PFSK-1 (cell line): ENCODE data around the gene DMTF1.

Experiments used
- FOXP2 ChIP-seq: optimal IDR thresholded peaks from 2 replicates; pipeline ENCODE3; 2011; ENCODE audit warnings: borderline replicate concordance, control low read depth, inconsistent platforms; ENCODE audit not compliant: insufficient read depth; ENCODE audit errors: extremely low read length, extremely low read depth
- POLR2AphosphoS5 ChIP-seq: IDR thresholded peaks from 2 replicates; pipeline ENCODE4 v1.6.1; 2012; ENCODE audit warnings: low read depth, mild to moderate bottlenecking, control low read depth, low read length, moderate library complexity
- SIN3A ChIP-seq: IDR thresholded peaks from 2 replicates; pipeline ENCODE4 v1.6.1; 2012; ENCODE audit warnings: mild to moderate bottlenecking, low read length, moderate library complexity, borderline replicate concordance; ENCODE audit not compliant: insufficient read depth
- TAF1 ChIP-seq: IDR thresholded peaks from 2 replicates; pipeline ENCODE4 v1.6.1; 2012; ENCODE audit warnings: low read length, control low read depth, borderline replicate concordance; ENCODE audit not compliant: insufficient read depth
- TF ChIP-seq, protein P1 (sequence below), 2 experiments: IDR thresholded peaks; 2 replicates each; pipeline versions ENCODE4 v1.6.1 to v1.8.0; 2011 to 2012; ENCODE audit warnings: low read depth in 2 of 2, low read length in 2 of 2, control low read depth in 1 of 2, inconsistent platforms in 1 of 2, mild to moderate bottlenecking in 1 of 2, moderate library complexity in 1 of 2; ENCODE audit not compliant: insufficient read depth in 1 of 2

The DMTF1 gene

DNA sequence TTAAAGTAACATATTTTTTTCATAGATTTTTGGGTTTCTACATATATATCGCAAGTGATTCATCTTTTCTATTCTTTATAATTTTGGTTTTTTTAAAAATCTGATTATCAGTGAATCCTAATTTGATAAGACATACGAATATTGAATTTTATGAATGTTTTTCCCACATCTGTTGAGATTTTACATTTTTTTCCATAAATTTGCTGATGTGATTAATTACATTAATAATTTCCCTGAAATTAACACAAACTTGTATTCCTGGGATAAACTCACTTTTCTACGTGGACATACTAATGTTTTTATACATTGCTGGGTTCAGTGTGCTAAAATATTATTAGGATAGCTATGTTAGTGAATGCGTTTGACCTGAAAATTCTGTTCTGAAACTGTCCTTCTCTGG, 26.1 kb downstream of the DMTF1 start:
- TF ChIP-seq TAF1 (no peak), POLR2AphosphoS5 (no peak), FOXP2 (no peak), SIN3A (no peak)
- TF ChIP-seq, protein P1, sequence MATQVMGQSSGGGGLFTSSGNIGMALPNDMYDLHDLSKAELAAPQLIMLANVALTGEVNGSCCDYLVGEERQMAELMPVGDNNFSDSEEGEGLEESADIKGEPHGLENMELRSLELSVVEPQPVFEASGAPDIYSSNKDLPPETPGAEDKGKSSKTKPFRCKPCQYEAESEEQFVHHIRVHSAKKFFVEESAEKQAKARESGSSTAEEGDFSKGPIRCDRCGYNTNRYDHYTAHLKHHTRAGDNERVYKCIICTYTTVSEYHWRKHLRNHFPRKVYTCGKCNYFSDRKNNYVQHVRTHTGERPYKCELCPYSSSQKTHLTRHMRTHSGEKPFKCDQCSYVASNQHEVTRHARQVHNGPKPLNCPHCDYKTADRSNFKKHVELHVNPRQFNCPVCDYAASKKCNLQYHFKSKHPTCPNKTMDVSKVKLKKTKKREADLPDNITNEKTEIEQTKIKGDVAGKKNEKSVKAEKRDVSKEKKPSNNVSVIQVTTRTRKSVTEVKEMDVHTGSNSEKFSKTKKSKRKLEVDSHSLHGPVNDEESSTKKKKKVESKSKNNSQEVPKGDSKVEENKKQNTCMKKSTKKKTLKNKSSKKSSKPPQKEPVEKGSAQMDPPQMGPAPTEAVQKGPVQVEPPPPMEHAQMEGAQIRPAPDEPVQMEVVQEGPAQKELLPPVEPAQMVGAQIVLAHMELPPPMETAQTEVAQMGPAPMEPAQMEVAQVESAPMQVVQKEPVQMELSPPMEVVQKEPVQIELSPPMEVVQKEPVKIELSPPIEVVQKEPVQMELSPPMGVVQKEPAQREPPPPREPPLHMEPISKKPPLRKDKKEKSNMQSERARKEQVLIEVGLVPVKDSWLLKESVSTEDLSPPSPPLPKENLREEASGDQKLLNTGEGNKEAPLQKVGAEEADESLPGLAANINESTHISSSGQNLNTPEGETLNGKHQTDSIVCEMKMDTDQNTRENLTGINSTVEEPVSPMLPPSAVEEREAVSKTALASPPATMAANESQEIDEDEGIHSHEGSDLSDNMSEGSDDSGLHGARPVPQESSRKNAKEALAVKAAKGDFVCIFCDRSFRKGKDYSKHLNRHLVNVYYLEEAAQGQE (IDR thresholded peaks at IDR 0.05; ENCODE audit: insufficient read depth in 1 of 2, low read depth in 2 of 2, low read length in 2 of 2), result no peak

DNA sequence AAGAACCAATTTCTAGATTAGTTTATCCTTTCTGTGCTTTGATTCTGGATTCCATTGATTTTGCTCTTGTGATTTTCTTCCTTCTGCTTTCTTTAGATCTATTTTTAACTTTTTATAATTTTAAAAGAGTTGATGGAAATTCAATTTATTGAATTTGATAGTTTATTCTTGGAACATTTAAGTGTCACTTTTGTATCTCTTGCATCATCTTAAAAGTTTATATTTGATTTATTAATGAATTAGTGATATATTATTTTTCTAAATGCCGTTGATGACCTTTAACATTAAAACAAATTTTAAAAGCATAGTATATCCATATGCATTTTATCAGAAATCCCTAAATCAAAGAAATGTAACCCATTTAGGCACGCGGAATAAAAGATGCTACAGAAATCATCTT, 26.9 kb downstream of the DMTF1 start:
- no peak for TF ChIP-seq POLR2AphosphoS5
- TF ChIP-seq TAF1, result no peak
- no peak for TF ChIP-seq SIN3A
- TF ChIP-seq, protein P1 (IDR thresholded peaks at IDR 0.05; ENCODE audit: insufficient read depth in 1 of 2, low read depth in 2 of 2, low read length in 2 of 2), result no peak
- TF ChIP-seq FOXP2, result no peak

DNA sequence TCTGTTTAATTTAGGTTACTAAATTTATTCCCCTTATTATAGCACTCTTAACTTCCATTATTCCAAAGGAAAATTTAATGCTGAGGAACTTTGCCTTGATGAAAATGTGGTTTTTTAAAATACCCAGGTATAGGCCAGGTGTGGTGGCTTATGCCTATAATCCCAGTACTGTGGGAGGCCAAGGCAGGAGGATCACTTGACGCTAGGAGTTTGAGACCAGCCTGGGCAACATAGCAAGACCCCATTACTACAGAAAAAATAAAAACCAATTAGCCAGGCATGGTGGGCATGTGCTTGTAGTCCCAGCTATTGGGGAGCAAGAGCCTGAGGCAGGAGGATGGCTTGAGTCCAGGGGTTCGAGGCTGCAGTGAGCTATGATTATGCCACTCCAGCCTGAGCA, 34.9 kb downstream of the DMTF1 start:
- no peak for TF ChIP-seq POLR2AphosphoS5
- no peak for TF ChIP-seq TAF1
- no peak for TF ChIP-seq SIN3A
- TF ChIP-seq, protein P1 (IDR thresholded peaks at IDR 0.05; ENCODE audit: insufficient read depth in 1 of 2, low read depth in 2 of 2, low read length in 2 of 2), result no peak
- no peak for TF ChIP-seq FOXP2

DNA sequence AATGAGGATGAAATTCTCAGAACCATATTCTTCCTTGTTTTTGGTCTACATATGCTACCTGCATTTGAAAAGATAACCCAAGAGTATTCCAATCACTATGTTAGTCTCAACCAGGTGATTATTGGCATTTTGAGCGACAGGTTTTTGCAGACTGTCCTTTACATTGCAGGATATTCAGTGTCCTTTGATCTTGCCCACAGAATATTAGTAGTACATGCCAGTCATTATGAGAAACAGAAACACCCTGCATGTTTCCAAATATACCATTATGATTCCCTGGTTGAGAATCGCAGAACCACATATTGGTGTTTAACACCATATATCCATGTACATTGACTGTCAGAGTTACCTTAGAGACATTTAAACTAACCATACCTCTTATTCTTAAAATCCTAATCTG, 36.7 kb downstream of the DMTF1 start:
- no peak for TF ChIP-seq SIN3A
- no peak for TF ChIP-seq TAF1
- no peak for TF ChIP-seq FOXP2
- TF ChIP-seq POLR2AphosphoS5, result no peak; the same call in 1 of the 2 replicates
- TF ChIP-seq, protein P1 (IDR thresholded peaks at IDR 0.05; ENCODE audit: insufficient read depth in 1 of 2, low read depth in 2 of 2, low read length in 2 of 2), result no peak

DNA sequence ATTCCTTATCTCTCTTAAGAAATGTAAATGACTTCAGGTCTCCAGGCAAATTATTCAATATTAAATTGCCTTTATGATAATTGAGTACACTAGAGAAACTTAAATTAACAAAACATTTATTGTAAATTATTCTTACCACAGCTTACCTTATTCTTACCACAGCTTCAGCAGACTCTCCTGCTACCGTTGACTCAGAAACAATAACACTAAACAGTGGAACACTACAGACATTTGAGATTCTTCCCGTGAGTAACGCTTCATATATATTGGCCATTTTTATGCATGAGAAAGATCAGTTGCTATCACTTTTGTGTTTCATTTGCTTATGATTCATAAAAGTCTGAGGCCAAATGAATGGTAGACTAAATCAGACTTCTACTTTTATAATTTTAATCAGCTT, 38.5 kb downstream of the DMTF1 start:
- TF ChIP-seq POLR2AphosphoS5, result no peak
- TF ChIP-seq, protein P1 (IDR thresholded peaks at IDR 0.05; ENCODE audit: insufficient read depth in 1 of 2, low read depth in 2 of 2, low read length in 2 of 2), result no peak
- no peak for TF ChIP-seq FOXP2
- no peak for TF ChIP-seq TAF1
- TF ChIP-seq SIN3A, result no peak
